GF-D8 (cell line): ENCODE measurements around the gene BCL10.

Experiments used
- DNase-seq: peaks from one replicate; lab custom pipeline; 2025; lab: John Stamatoyannopoulos, UW

The BCL10 gene

DNA sequence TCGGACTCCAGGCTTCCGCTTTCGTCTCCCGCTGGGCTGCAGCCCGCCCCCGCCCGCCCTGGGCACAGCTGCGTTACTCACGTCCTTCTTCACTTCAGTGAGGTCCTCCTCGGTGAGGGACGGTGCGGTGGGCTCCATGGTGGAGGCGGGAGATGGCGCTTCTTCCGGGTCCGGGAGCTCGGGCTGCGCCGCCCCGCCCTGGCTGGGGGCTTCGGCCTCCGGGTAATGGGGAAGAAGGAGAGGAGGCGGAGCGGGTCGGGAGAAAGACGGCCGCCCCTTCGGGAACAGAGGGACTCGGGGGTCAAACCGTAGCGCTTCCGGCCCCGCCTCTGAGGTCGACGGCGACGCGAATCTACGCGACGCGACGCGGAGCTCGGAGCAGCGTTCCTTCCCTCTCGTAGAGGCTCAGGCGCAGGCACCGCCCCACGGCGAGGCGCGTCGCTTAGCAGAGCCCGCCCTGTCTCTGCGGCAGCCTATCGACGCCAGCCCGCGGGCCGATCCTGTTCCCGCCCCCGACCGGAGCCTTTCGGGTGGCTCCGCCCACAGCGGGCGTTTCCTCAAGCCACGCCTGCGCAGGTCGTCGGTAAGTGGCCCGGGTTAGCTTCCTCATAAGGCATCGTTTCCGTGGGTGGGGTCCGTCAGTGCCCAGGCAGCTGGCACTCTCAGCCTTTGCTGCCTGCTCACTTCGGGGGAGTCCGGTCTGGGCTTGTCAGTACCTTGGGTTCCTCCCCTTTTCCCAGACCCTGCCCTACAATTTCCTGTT lies at the start of gene BCL10:
Gene BCL10 (minus strand): TSS at position 418 of the 763 bp plus-strand sequence. CDS start 280 bp downstream, at position 138.
- peak; percentile 93 for DNase-seq

DNA sequence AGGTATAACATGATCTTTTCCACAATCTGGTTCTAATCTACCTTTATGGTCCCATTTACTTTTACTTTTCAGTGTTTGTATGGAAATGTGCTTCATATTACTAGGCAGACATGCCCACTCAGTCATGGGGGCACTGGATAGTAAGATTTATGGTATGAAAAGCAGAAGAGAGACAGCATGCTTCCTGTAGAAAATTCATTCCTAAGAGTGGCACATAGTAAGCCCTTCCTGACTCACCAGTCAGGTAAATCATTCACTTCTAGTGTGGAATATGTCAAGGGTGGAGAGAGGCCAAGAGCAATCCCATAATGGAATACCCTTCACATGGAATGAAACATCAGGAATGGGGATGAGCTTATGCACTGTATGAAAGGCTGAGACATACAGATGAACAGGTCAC lies 49.5 kb upstream of the BCL10 start:
- no peak for DNase-seq

DNA sequence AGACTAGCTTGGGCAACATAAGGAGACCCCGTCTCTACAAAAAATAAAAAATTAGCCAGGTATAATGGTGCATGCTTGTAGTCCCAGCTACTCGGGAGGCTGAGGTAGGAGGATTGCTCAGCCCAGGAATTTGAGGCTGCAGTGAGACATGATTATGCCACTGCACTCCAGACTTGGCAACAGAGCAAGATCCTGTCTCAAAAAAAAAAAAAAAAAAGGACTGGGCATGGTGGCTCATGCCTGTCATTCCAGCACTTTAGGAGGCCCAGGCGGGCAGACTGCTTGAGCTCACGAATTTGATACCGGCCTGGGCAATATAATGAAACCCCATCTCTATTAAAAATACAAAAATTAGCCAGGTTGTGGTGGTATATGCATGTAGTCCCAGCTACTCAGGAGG lies 47.3 kb upstream of the BCL10 start:
- DNase-seq = no peak

DNA sequence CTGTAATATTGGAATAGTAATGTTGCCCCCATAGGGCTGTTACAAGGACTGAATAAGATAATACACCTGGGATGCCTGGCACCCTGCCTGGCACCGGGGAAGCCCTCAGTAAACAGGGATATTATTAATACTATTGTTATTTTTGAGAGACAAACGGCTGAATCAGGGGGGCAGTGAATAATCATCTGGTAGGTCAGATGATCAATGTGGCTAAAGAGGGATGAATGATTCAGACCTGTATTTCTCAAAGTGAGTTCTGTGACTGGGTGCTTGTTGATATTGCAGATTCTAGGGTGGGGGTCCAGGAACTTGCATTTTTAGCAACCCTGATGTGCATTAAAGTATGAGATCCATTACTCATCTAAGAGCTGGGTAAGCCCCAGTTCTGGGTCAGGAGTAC lies 46.2 kb upstream of the BCL10 start:
- DNase-seq = no peak

DNA sequence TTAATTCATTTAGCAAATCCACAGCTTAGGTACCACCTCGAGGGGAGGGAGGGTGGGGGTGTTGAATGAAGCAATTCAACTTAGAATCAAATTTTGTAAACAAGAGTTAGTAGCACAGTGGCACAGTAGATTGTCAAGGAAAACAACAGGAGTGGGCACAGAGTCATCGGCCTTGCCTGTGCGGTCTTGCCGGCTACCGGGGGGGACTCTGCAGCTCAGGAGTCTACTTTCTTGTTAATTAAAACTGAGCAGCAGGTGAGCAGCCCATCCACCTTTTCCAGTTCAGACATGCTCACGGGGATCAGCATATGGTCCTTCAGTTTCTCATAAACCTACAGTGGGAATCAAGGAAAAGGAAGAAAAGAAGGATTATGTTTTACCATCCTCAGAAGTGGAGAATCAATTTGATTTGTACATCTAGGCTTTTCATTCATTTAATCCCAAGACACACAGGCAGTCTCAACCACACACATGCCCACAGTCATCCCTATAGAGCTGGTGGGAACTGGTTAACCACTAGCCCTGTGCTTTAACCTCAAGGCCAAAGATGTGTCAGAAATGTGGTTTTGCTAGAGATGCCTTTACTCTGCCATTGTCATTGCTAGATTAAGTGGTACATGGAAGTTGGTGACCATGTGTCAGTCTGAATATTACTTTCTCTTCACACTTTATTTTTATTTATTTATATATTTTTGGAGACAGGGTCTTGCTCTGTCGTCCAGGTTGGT lies 45.0 kb upstream of the BCL10 start:
- DNase-seq = no peak

DNA sequence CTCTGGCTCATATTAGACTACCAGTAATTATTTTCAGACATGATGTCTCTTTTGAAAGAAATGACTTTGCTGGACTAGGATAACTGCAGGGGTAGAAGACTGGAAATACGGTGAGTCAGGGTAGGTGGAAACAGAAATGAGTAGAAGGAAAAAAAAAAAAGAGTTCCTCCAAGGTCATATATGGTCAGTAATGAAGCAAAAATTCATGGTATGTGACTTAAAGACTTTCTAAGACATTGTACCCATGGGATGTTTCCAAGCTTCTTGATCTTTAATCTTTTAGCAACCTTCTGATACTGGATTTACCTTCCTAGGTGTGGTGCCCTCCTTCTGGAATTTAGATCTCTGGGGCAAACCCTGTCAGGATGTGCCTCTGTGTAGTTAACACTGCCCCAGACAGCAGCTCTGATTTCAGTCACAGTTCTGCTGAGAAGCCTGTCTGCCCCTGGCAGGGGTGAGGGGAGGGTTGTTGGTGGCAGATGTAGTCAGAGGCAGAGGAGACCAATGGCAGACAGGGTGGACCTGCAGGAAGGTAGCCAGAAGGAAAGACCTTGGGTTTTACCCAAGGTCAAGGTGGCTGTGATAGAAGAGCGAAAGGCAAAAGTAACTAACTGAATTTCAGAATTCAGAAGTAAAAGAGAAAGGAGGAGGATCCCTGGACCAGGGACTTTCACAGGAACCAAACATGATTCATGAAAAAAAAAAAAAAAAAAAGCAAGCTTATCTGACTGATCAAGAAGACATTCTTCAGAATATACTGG lies 44.1 kb upstream of the BCL10 start:
- DNase-seq = no peak

DNA sequence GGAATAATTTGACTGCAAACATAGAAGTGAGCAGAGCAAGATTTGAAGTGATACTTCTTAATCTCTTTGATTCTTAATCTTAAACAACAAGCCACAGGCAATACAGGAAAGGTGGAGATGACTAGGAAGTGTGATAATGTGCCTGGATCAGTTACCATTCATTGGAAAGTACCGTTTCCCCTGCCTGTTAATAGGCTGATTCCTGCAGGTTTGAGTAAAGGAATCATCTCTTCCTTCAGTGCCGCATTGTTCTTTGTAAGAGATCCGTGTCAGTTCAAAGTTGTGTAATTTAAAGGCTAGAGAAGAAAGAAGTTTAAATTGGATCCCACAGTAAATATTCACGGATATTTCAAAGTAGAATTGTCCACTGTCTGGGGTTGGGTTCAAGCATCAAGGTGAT lies 43.5 kb upstream of the BCL10 start:
- DNase-seq = no peak

DNA sequence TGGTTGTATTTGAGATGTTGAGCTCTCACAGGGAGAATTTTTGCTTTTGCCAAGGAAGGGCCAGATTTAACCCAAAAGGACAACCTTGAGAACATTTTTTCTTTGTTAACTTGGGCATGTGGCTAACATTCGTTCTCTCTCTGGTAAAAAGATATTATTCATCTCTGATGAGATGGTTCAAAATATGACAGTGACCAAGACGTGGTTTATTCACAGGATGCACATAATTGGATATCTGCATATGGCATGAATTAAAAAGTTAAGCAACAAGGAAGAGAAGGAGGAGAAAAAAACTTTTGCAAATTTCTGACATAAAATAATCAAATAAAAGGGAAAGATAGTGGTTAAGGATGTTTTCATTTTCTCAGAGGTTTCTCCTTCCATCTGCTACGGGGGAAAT lies 43.1 kb upstream of the BCL10 start:
- no peak for DNase-seq

DNA sequence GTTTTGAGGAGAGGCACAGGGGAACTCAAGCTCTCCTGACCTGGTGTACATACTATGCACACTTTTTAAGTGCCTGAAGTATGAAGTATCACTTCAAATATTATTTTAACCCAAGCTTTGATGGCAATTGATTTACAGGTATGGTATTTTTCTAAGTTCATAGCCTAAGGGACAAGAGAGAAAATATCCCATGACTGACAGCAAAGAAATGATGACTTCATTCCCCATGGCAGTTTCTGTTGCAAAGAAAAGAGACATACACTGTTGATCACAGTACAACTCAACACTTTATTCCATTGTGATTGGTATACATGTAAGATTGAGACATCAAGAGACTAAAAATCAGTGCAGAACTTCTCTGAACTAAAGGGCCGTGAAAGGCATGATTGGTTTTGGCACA lies 41.8 kb upstream of the BCL10 start:
- DNase-seq = no peak

DNA sequence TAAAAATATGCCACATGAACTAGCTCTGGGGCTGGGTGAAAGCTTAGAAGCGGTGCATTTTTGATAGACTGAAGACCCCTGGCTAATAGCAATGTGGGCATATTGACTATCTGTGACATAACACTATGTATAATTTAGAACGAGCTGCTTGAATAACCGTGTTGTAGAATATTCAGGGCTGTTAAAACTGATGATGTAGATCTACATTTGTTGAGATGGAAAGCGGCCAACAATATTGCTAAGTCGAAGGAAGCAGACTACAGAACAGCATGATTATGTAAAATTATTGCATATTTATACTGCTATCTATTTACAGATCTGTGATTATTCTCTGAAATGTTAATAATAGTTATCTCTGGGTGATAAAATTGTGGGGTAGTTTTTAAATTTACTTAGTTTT lies 41.1 kb upstream of the BCL10 start:
- no peak for DNase-seq

DNA sequence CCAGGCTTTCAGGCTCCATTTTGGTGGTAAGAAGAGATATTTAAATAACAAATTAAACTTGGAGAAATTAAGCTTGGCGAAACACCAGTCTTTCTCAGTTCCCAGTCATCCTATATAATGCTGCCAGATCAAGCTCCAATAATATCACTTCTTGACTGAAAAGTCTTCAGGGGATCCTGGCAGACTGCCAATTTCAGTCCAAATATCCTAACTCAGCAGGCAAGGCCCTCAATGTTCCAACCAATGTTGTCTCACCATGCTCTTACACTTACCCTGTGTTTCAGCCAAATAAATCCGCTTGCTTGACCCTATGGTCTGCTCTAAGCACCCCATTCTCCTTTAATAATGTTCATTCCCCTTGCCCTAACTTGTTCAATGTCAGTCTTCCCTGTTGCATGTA lies 39.9 kb upstream of the BCL10 start:
- DNase-seq = no peak

DNA sequence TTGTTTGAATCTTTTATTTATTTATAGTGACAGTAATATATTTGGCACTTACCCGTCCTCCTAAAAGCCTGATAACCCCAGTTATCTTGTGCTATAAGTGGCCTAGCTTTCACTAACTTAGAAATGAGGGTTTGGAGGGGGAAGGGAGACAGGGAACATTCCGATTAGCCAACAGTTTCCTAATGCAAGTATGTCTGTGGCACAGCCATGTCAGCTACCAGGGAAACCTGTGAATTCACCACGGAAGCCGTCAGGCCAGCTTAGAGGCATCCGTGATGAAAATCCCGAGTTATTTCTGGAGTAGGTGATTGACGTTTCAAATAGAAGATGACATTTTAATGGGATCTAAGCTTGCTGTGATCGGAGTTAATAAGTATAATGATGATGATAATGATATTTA lies 39.4 kb upstream of the BCL10 start:
- no peak for DNase-seq

DNA sequence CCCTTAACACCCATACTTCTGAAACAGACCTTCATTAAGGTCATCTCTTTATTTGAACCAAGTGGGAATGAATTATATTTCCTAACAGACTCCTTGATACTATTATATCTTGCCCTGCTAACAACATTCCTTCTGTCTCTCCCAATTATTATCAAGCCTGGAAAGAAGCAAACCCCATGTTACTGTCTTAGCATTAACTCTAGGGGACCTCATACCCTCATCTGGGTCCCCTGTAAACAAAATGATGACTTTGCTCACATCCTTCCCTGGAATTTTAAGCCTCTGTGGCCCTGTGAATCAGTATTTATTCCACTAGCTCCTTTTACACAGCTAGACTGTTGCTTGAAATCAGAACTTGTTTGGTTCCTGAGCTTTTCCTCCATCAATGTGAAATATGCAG lies 38.3 kb upstream of the BCL10 start:
- DNase-seq = no peak

DNA sequence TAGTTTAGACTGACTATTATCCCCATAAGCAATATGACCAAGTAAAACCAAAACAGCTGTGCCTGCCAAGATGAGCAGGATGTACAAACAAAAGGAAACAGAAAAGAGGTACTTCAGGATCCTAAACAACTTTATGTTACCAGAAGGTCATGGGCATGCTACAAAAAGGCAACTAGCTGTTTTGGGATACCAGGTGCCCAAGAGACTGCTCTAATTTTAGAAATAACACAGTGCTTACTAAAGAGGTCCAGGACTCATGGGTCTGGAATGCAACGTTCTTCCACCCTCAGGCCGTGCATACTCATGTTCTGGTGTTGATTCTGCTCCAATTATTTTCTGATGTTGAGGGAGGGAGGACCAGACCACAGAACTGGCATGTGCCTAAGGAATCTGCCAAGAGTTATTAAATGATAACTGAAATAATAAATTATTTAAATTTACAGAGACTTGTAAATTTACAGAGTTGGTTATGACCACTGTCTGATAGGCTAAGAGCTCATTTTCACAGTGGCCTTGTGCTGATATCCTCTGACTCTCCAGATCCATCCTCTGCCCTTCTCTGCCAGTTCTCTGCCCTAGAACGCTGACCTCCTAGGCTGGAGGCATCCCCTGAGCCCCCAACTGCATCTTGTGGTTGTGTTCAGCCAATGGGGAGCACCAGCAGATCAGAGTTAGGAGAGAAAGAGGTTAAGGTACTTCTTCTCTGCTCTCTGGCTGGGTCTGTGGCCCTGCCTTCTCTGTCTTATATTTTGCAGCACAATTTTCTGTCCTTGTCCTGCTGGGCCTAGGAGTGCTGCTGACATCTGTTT lies 37.7 kb upstream of the BCL10 start:
- DNase-seq = no peak

DNA sequence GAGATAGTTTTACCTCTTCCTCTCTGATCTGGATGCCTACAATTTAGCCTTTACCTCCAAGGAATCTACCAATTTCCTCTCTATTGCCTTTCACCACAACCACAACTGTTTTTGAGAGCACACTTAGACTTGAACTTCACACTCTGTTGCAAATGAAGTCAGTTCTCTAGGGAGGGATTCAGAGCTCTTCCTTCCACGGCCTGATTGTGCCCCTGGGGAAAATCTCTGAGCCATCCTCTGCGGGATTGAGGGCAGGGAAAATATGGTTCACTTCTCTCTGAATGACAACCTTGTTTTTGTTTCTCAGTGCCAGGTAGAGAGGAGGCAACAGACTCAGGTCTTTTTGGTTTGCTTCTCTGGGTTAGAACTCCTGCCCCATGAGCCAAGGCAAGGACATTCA lies 35.4 kb upstream of the BCL10 start:
- DNase-seq = no peak

DNA sequence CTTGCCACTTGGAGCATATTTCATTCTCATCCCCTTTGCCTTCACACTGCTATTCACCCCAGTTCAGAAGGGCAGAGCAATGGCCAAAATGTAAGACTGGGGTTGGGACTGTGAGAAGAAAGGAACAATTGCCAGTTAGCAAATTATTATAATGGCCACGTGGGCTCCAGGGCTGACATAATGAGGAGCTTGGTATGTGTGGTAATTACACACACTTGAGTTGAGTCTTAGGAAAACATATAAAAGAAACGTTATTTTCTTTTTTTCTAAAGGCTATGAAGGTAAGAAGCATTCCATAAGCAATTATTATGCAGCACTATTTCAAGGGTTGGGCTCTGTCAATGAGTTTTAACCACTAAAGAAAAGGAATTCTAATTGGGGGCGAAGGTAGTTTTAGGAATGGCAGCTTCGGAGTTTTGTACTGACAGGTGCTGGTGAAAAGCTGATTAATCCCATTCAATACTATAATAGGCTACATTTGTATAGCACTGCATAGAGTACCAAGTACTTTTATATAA lies 32.5 kb upstream of the BCL10 start:
- DNase-seq = no peak

DNA sequence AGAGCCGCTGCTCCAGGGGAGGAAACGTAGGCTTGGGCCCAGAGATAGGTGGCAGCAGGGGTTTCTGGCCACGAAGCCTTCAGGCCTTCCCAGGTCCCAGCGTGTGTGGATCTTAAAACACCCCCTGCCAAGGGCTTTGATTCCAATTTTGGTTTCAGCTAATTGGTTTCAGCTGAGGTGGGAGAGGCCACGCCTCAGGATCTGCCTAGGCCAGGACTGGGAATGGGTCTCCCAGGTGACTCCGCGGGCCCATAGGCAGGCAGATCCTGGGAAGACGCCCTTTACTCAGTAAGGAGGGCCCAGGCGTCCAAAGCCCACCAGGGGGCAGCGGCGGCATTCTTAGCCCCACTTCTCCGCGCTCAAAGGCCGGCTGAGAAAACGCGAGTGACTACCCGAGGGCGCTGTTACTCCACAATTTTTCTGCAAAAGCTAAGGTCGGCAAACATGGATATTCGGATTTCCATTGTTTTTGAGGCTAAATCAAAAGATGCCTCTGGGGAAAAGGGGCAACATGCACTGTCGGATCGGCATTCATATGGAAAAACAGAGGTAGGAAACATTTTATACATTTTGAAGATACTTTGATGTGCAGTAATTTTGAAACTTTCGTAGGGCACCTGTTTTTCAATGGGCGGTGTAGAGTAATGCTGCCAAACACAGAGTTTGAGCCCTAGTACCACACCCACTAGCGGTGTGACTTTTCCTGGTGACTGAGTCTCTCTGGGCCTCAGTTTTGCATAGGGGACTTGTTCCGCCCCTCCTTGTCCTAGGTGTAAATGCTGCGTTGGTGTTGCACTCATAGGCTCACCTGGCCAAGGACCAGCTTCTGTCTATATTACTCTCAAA lies 31.8 kb upstream of the BCL10 start:
- DNase-seq = peak; percentile 4

DNA sequence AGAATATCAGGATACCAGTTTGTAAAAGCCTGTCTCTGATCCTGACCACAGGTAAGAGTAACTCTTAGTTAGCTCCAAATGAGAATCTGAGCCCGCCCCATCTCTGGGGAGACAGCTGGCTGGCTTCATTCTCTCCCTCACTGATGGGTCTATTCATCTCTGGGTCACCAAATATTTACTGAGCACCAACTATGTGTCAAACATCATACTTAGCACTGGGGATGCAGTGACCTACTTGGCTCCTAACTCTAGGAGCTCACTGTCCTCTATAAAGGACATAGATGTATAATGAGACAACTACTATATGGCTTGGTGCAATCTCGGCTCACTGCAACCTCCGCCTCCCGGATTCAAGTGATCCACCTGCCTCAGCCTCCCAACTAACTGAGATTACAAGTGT lies 29.8 kb upstream of the BCL10 start:
- DNase-seq = no peak

DNA sequence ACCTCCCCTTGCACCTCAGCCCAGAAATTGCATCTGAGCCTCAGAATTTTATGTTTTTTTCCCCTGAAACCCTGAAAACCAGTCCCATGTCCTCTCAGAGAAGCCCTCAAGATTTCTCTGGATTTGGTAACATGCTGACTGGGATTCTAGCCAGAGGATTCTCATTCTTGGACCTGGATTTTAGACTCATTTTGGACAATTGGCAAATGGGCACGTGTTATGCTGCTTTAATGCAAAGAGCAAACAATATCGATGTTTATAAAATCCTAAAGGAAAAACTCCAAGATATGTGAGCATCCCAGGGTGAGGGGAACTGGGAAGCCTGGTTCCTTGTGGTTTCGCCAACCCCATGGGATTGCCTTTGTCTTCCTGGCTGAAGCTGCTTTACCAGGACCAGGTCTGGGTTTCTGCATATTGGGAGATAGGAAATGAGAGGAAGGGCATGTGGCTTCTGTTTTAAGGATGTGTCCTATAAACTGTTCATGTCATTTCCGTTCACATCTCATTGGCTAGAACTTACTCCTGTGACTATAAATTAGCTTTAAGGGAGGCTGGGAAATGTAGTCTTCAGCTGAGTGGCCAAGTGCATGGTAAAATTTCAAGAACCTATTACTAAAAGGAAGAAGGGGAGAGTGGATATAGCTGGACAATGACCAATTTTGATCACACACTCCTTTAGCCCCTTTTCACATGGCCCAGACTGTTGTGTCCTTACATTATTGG lies 27.2 kb upstream of the BCL10 start:
- no peak for DNase-seq

DNA sequence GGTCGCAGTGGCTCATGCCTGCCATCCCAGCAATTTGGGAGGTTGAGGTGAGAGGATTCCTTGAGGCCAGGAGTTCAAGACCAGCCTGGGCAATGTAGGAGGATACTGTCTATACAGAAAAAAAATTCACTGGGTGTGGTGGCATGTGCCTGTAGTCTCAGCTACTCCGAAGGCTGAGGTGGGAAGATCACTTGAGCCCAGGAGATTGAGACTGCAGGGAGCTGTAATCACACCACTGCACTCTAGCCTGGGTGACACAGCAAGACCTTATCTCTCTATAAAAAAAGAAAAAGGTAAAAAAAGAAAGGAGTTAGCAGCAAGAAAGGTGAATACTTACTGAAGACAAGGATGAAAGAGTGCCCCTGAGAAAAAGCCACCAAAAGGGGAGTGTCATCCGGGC lies 23.7 kb upstream of the BCL10 start:
- no peak for DNase-seq
